Mucosa of descending colon (tissue), 3 donors: ENCODE results near the gene CENPC. TPM values are rescaled to one million over a fixed set of nuclear protein-coding genes. Genes with fewer than 3 reads are reported as not detected.

Experiments used
- ATAC-seq: fragments of 200-7000 bp; cut with Tn5 transposase; one replicate; pipeline ENCODE4 v1.9.1; 2020; ENCODE audit warnings: mild to moderate bottlenecking, moderate library complexity
- DNase-seq, 3 donors: peaks; one replicate each; pipeline ENCODE4 v3.0.0-alpha.2; 2020
- H3K36me3 ChIP-seq: fragments of 200-600 bp; one replicate; pipeline ENCODE4 v1.8.0; 2021; ENCODE audit warnings: low read depth, mild to moderate bottlenecking
- H3K4me1 ChIP-seq: fragments of 200-600 bp; one replicate; pipeline ENCODE4 v1.8.0; 2021; ENCODE audit warnings: low read depth, mild to moderate bottlenecking
- H3K4me3 ChIP-seq: fragments of 200-600 bp; one replicate; pipeline ENCODE4 v1.8.0; 2021; ENCODE audit warnings: mild to moderate bottlenecking
- H3K9me3 ChIP-seq: fragments of 200-600 bp; one replicate; pipeline ENCODE4 v1.8.0; 2021; ENCODE audit warnings: mild to moderate bottlenecking
- CTCF ChIP-seq: fragments of 200-600 bp; IDR thresholded peaks from one replicate; pipeline ENCODE4 v1.8.0; 2022; ENCODE audit warnings: antibody characterized with exemption, mild to moderate bottlenecking
- intact Hi-C, 2 donors: fragments of 100-400 bp; cut with DNase I in 1 of 2; cut with micrococcal nuclease in 1 of 2; formaldehyde crosslinking; loops; one replicate each; pipeline versions ENCODE4 v1.11.0 to v1.11.1; 2022; cut with DNase I, micrococcal nuclease
- total RNA-seq, 3 donors: library from RNA; stranded (reverse); fragmentation: NEBNext Ultra II Directional in 2 of 3; extraction: Animal tissue kit (Norgen Biotek cat#: 25700) in 2 of 3; gene quantifications; one replicate each; pipeline versions ENCODE4 v1.2.1 to v1.2.4, GENCODE V29; 2021 to 2023
- donor health status: DM: no; HTN: no; CAD: no; lungs with moderate emphysema.
- donor health status: DM: no; HTN: no; CAD: no.
- donor health status: DM: no; HTN: yes; CAD: no.

CENPC gene
- total RNA-seq, 3 donors from 2014 or later: 17.3 to 26.4 (median 26.0) TPM

GRCh38 chr4:67483868-67484602 lies 61.3 kb downstream of the CENPC start:
- no peaks in the 10 kb centered on the region for H3K36me3 ChIP-seq
- no peak for TF ChIP-seq CTCF
- H3K9me3 ChIP-seq: no peaks in the 10 kb centered on the region
- DNase-seq: no peak
- no peaks in the 10 kb centered on the region for H3K4me1 ChIP-seq
- no peak overlapping the region for H3K4me3 ChIP-seq
- peak; percentile 31 for ATAC-seq
- intact Hi-C loops: no loop called here

- TF ChIP-seq CTCF: no peak
- Histone ChIP-seq H3K4me3 (no peak overlapping the region), H3K9me3 (no peaks in the 10 kb centered on the region), H3K36me3 (no peaks in the 10 kb centered on the region), H3K4me1 (no peaks in the 10 kb centered on the region)
- no peak for DNase-seq
- intact Hi-C loops: no loop called here
- no peak for ATAC-seq
Observed at GRCh38 chr4:67480810-67481209, 64.5 kb downstream of the CENPC start.

GRCh38 chr4:67475155-67475554 lies 70.1 kb downstream of the CENPC start:
- Histone ChIP-seq H3K9me3 (no peaks in the 10 kb centered on the region), H3K36me3 (peaks cover 5% of the 10 kb centered on the region), H3K4me1 (no peaks in the 10 kb centered on the region), H3K4me3 (no peak overlapping the region)
- ATAC-seq (no peak), DNase-seq (no peak)
- no peak for TF ChIP-seq CTCF
- intact Hi-C loops: no loop called here

- Histone ChIP-seq H3K4me3 (no peak overlapping the region), H3K4me1 (no peaks in the 10 kb centered on the region), H3K36me3 (peaks cover 5% of the 10 kb centered on the region), H3K9me3 (no peaks in the 10 kb centered on the region)
- TF ChIP-seq CTCF: no peak
- no peak for ATAC-seq
- intact Hi-C loops: no loop called here
- DNase-seq: no peak
Observed at GRCh38 chr4:67470871-67471270, 74.4 kb downstream of the CENPC start.

- DNase-seq: no peak
- Histone ChIP-seq H3K36me3 (no peaks in the 10 kb centered on the region), H3K4me3 (no peak overlapping the region), H3K9me3 (no peaks in the 10 kb centered on the region), H3K4me1 (no peaks in the 10 kb centered on the region)
- TF ChIP-seq CTCF: no peak
- intact Hi-C loops: no loop called here
- ATAC-seq: no peak
Observed at GRCh38 chr4:67468830-67469229, 76.5 kb downstream of the CENPC start.

GRCh38 chr4:67466751-67467150 lies 78.6 kb downstream of the CENPC start:
- no peak for TF ChIP-seq CTCF
- H3K36me3 ChIP-seq: no peaks in the 10 kb centered on the region
- intact Hi-C loops: no loop called here
- H3K9me3 ChIP-seq: no peaks in the 10 kb centered on the region
- H3K4me1 ChIP-seq: no peaks in the 10 kb centered on the region
- ATAC-seq (no peak), DNase-seq (no peak)
- no peak overlapping the region for H3K4me3 ChIP-seq
